ENCODE measurements around the gene C19orf33.

Gene C19orf33

DNA sequence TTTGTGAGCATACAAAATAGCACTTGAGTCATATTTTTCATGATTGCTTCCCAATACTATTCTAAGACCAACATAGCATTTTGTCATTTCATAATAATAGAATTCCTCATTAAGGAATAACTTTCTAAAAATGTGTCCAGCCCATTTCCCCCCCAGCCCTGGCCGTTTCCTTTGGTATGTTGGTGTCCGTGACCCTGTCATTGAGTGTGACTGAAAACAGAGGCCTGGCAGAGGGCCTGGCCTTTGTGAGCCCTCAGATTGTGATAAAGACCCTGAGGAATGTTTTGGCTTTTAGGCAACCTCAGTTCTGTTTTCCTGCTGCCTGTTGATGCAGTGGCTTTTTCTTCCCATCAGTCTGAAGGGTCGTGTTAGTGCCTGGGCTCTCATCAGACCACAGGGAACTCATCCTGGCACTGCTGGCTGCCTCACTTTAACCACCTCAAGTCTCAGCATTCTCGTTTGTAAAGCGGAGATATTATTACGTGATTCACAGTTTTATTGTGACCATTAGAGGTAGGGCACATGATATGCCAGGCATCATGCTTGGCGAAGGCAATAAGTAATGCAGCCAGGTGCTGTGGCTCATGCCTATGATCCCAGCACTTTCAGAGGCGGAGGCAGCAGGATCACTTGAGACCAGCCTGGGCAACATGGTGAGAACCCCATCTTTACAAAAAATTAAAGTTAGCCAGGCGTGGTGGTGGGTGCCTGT, 25.9 kb upstream of the C19orf33 start:
- Histone ChIP-seq H3K18ac (ENCODE audit: low read length) (no peak overlapping the region), H2BK5ac (ENCODE audit: low read length) (no peak overlapping the region), H3K79me2 (ENCODE audit: control insufficient read depth, insufficient read depth, low read length) (peaks cover 52% of the 10 kb centered on the region), H3K23ac (ENCODE audit: low read length) (no peak overlapping the region), H3K4me2 (ENCODE audit: low read length) (no peak overlapping the region), H3K27ac (ENCODE audit: low read depth, low read length) (no peak overlapping the region), H2AK5ac (ENCODE audit: low read length) (no peak overlapping the region), H2BK15ac (replicated peaks; ENCODE audit: low read depth) (no peak overlapping the region), H2BK120ac (ENCODE audit: low read depth, low read length) (no peak overlapping the region), H3K4me1 (ENCODE audit: control insufficient read depth, low read depth, low read length) (no peaks in the 10 kb centered on the region), H3K4me3 (ENCODE audit: low read length) (no peak overlapping the region), H3K36me3 (ENCODE audit: control insufficient read depth, insufficient read depth, low read length) (peaks cover 2% of the 10 kb centered on the region), H4K8ac (ENCODE audit: low read depth, low read length) (no peak overlapping the region), H3K9ac (ENCODE audit: low read length) (no peak overlapping the region), H4K5ac (ENCODE audit: low read length) (no peak overlapping the region), H3K79me1 (ENCODE audit: low read length) (peaks cover 19% of the 10 kb centered on the region), H3K56ac (ENCODE audit: low read length) (no peak overlapping the region), H3K4ac (ENCODE audit: low read depth, low read length) (no peak overlapping the region), H3K27me3 (ENCODE audit: insufficient read depth, low read length, poor library complexity) (no peaks in the 10 kb centered on the region)
- no CpG with 5 or more reads among the region's 9 CpGs for WGBS (ENCODE audit: extremely low coverage, insufficient coverage, low lambda C conversion rate)
- peak; percentile 63 for DNase-seq

DNA sequence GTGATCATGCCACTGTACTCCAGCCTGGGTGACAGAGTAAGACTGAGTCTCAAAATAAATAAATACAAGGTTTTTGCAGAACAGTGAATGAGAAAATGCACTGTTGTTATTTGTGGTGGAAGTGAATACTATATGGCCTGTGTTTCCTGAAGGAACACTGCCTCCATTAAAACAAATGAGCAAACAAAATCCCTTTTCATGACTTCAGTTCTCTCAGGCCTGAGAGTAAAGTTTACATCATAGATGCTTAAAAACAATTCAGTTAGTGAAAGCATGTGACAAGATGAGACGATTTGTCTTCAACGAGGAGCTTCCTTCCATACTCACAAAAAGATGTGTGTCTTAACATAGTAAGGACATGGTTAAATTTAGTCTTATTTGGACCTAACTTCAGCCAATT, 25.3 kb upstream of the C19orf33 start:
- no peaks in the 10 kb centered on the region for H3K4me1 ChIP-seq (ENCODE audit: control insufficient read depth, low read depth, low read length)
- H3K56ac ChIP-seq (ENCODE audit: low read length): no peak overlapping the region
- H3K79me1 ChIP-seq (ENCODE audit: low read length): peaks cover 21% of the 10 kb centered on the region
- no peak overlapping the region for H4K8ac ChIP-seq (ENCODE audit: low read depth, low read length)
- no peak overlapping the region for H3K27ac ChIP-seq (ENCODE audit: low read depth, low read length)
- H3K18ac ChIP-seq (ENCODE audit: low read length): no peak overlapping the region
- H2BK15ac ChIP-seq (replicated peaks; ENCODE audit: low read depth): no peak overlapping the region
- no peak overlapping the region for H3K9ac ChIP-seq (ENCODE audit: low read length)
- H2BK120ac ChIP-seq (ENCODE audit: low read depth, low read length): no peak overlapping the region
- no CpG with 5 or more reads among the region's 2 CpGs for WGBS (ENCODE audit: extremely low coverage, insufficient coverage, low lambda C conversion rate)
- no peak for DNase-seq
- H3K4ac ChIP-seq (ENCODE audit: low read depth, low read length): no peak overlapping the region
- no peak overlapping the region for H4K5ac ChIP-seq (ENCODE audit: low read length)
- H2AK5ac ChIP-seq (ENCODE audit: low read length): no peak overlapping the region
- no peak overlapping the region for H3K4me3 ChIP-seq (ENCODE audit: low read length)
- H3K23ac ChIP-seq (ENCODE audit: low read length): no peak overlapping the region
- H2BK5ac ChIP-seq (ENCODE audit: low read length): no peak overlapping the region
- H3K4me2 ChIP-seq (ENCODE audit: low read length): no peak overlapping the region
- H3K79me2 ChIP-seq (ENCODE audit: control insufficient read depth, insufficient read depth, low read length): peaks cover 47% of the 10 kb centered on the region
- peaks cover 2% of the 10 kb centered on the region for H3K36me3 ChIP-seq (ENCODE audit: control insufficient read depth, insufficient read depth, low read length)
- no peaks in the 10 kb centered on the region for H3K27me3 ChIP-seq (ENCODE audit: insufficient read depth, low read length, poor library complexity)

DNA sequence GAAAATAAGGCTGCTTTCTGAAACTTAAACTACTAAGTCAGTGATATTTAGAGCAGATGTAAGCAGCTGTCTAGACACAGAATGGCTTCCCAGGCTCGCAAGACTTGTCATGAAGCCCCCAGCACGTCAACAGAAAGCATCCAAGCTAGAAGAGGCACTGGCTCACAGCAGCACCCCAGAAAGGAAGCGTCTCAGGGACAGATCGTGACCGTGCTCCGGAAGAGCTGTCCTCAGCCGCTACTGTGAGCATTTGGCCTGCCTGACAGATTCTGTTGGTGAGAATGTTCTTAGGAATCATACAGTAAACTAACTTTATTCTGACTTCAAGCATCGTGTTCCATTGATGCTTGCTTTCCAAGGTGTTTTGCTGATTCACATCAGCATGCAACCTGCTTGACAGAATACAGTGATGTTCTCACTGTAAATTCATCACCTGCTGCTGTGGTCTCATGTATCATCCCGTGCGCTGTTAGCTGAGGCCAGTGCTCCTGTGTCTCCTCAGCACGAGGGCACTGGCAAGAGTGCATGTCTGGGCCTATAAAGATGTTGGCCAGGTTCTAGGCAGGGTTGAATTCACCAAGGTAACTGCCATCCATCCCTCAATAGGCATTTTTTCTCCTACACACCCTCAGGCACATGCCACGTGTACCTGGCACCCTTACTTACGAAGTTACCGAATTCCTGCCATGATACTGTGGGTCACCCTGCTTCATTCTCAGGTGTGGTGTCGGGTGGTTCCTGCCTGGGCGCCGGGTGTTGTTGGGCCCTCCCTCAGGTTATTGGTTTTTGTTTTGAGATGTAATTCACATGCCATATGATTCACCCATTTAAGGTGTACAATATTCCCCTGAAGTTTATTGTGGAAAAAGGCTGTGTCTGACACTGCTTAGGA, 23.8 kb upstream of the C19orf33 start:
- Histone ChIP-seq H3K4me3 (ENCODE audit: low read length) (no peak overlapping the region), H2BK5ac (ENCODE audit: low read length) (no peak overlapping the region), H3K23ac (ENCODE audit: low read length) (no peak overlapping the region), H2BK15ac (replicated peaks; ENCODE audit: low read depth) (no peak overlapping the region), H3K27me3 (ENCODE audit: insufficient read depth, low read length, poor library complexity) (no peaks in the 10 kb centered on the region), H3K4me2 (ENCODE audit: low read length) (no peak overlapping the region), H3K9ac (ENCODE audit: low read length) (no peak overlapping the region), H3K56ac (ENCODE audit: low read length) (no peak overlapping the region), H3K36me3 (ENCODE audit: control insufficient read depth, insufficient read depth, low read length) (peaks cover 5% of the 10 kb centered on the region), H4K5ac (ENCODE audit: low read length) (no peak overlapping the region), H2BK120ac (ENCODE audit: low read depth, low read length) (no peak overlapping the region), H3K18ac (ENCODE audit: low read length) (no peak overlapping the region), H2AK5ac (ENCODE audit: low read length) (no peak overlapping the region), H4K8ac (ENCODE audit: low read depth, low read length) (no peak overlapping the region), H3K79me1 (ENCODE audit: low read length) (peaks cover 23% of the 10 kb centered on the region), H3K4ac (ENCODE audit: low read depth, low read length) (no peak overlapping the region), H3K79me2 (ENCODE audit: control insufficient read depth, insufficient read depth, low read length) (peaks cover 37% of the 10 kb centered on the region), H3K4me1 (ENCODE audit: control insufficient read depth, low read depth, low read length) (no peaks in the 10 kb centered on the region), H3K27ac (ENCODE audit: low read depth, low read length) (no peak overlapping the region)
- no peak for DNase-seq
- WGBS (ENCODE audit: extremely low coverage, insufficient coverage, low lambda C conversion rate): no CpG with 5 or more reads among the region's 17 CpGs

DNA sequence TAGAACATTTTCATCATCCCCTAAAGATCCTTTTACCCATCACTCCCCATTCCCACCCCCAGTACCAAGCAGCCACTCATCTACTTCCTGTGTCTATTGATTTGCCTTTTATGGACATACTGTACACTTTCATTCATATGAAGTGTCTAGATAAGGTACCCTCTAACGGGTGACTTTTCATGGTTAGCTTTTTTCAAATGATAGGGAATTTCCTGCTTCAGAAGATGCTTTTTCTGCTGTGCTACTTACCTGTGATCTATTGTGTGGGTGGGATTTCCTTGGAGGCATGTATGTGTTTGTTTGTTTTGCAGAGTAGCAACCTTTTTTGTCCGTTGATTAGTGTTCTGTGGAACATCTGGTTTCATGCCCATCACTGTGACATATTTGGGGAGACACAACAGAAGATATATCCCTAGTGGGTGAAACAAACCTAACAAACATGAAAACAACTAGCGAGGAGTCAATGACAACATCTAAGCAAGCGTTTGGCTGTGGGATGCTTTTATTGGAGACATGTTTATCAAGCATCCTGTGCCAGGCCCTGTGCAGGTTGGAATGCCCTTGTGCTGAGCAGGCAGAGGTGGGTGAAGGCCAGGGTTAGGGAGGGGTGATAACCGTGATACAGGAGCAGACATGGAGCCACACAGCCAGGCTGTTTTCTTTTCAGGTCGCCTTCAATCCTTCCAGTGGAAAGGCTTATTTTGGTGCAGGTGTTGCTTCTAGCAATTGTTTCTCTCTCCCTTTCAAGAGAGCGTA, 22.1 kb upstream of the C19orf33 start:
- no peak overlapping the region for H2BK5ac ChIP-seq (ENCODE audit: low read length)
- H2BK120ac ChIP-seq (ENCODE audit: low read depth, low read length): no peak overlapping the region
- H3K4ac ChIP-seq (ENCODE audit: low read depth, low read length): no peak overlapping the region
- no peak overlapping the region for H4K8ac ChIP-seq (ENCODE audit: low read depth, low read length)
- WGBS (ENCODE audit: extremely low coverage, insufficient coverage, low lambda C conversion rate): no CpG with 5 or more reads among the region's 7 CpGs
- no peak overlapping the region for H3K4me2 ChIP-seq (ENCODE audit: low read length)
- no peak overlapping the region for H3K27ac ChIP-seq (ENCODE audit: low read depth, low read length)
- no peak overlapping the region for H3K18ac ChIP-seq (ENCODE audit: low read length)
- no peaks in the 10 kb centered on the region for H3K4me1 ChIP-seq (ENCODE audit: control insufficient read depth, low read depth, low read length)
- no peak overlapping the region for H3K56ac ChIP-seq (ENCODE audit: low read length)
- H3K4me3 ChIP-seq (ENCODE audit: low read length): no peak overlapping the region
- H4K5ac ChIP-seq (ENCODE audit: low read length): no peak overlapping the region
- H3K36me3 ChIP-seq (ENCODE audit: control insufficient read depth, insufficient read depth, low read length): peaks cover 8% of the 10 kb centered on the region
- H3K27me3 ChIP-seq (ENCODE audit: insufficient read depth, low read length, poor library complexity): no peaks in the 10 kb centered on the region
- no peak for DNase-seq
- peaks cover 34% of the 10 kb centered on the region for H3K79me2 ChIP-seq (ENCODE audit: control insufficient read depth, insufficient read depth, low read length)
- no peak overlapping the region for H2AK5ac ChIP-seq (ENCODE audit: low read length)
- no peak overlapping the region for H3K9ac ChIP-seq (ENCODE audit: low read length)
- no peak overlapping the region for H3K23ac ChIP-seq (ENCODE audit: low read length)
- H3K79me1 ChIP-seq (ENCODE audit: low read length): peaks cover 25% of the 10 kb centered on the region
- no peak overlapping the region for H2BK15ac ChIP-seq (replicated peaks; ENCODE audit: low read depth)

DNA sequence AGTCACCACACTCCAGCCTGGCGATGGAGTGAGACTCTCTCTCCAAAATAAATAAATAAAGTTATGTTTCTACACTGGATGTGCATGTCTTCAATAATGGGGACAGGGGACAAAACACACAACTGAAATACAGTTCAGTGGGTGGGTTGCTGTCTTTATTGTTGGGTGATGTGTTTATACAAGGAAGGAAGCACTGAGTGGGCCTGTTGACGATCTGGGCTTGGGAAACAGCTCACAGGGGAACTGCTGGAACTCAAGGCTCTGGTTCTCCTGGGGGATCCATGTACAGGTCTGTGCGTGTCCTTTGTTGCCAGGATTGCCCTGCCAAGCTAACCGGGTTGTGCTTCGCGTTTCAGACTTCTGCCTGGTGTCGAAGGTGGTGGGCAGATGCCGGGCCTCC, 20.8 kb upstream of the C19orf33 start:
- Histone ChIP-seq H3K79me1 (ENCODE audit: low read length) (peaks cover 22% of the 10 kb centered on the region), H2AK5ac (ENCODE audit: low read length) (no peak overlapping the region), H3K27ac (ENCODE audit: low read depth, low read length) (no peak overlapping the region), H3K79me2 (ENCODE audit: control insufficient read depth, insufficient read depth, low read length) (peaks cover 23% of the 10 kb centered on the region), H3K36me3 (ENCODE audit: control insufficient read depth, insufficient read depth, low read length) (peaks cover 8% of the 10 kb centered on the region), H2BK5ac (ENCODE audit: low read length) (no peak overlapping the region), H3K23ac (ENCODE audit: low read length) (no peak overlapping the region), H4K8ac (ENCODE audit: low read depth, low read length) (no peak overlapping the region), H4K5ac (ENCODE audit: low read length) (no peak overlapping the region), H3K4me3 (ENCODE audit: low read length) (no peak overlapping the region), H3K4me2 (ENCODE audit: low read length) (no peak overlapping the region), H3K18ac (ENCODE audit: low read length) (no peak overlapping the region), H3K56ac (ENCODE audit: low read length) (no peak overlapping the region), H3K4me1 (ENCODE audit: control insufficient read depth, low read depth, low read length) (no peaks in the 10 kb centered on the region), H3K27me3 (ENCODE audit: insufficient read depth, low read length, poor library complexity) (no peaks in the 10 kb centered on the region), H3K4ac (ENCODE audit: low read depth, low read length) (no peak overlapping the region), H2BK120ac (ENCODE audit: low read depth, low read length) (no peak overlapping the region), H2BK15ac (replicated peaks; ENCODE audit: low read depth) (no peak overlapping the region), H3K9ac (ENCODE audit: low read length) (no peak overlapping the region)
- no CpG with 5 or more reads among the region's 8 CpGs for WGBS (ENCODE audit: extremely low coverage, insufficient coverage, low lambda C conversion rate)
- no peak for DNase-seq
